ENCODE results near the gene CLEC2A.

The CLEC2A gene

GRCh38 chr12:9931245-9931644, 925 bp downstream of the CLEC2A start:
- no peak for DNase-seq

GRCh38 chr12:9928607-9929006, 3.6 kb downstream of the CLEC2A start:
- no peak for DNase-seq

- DNase-seq, result no peak
Observed at GRCh38 chr12:9926876-9927275, 5.3 kb downstream of the CLEC2A start.

GRCh38 chr12:9925705-9926393, 6.3 kb downstream of the CLEC2A start:
- DNase-seq, result no peak

GRCh38 chr12:9922429-9922828, 9.7 kb downstream of the CLEC2A start:
- DNase-seq, result no peak

- DNase-seq, result no peak
Observed at GRCh38 chr12:9920451-9920850, 11.7 kb downstream of the CLEC2A start.

- no peak for DNase-seq
Observed at GRCh38 chr12:9919443-9919842, 12.7 kb downstream of the CLEC2A start.

- DNase-seq, result no peak
Observed at GRCh38 chr12:9911708-9912107, 20.5 kb downstream of the CLEC2A start.

- no peak for DNase-seq
Observed at GRCh38 chr12:9910716-9911421, 21.3 kb downstream of the CLEC2A start.

GRCh38 chr12:9909724-9910123, 22.4 kb downstream of the CLEC2A start:
- no peak for DNase-seq

- no peak for DNase-seq
Observed at GRCh38 chr12:9908350-9908749, 23.8 kb downstream of the CLEC2A start.

GRCh38 chr12:9907769-9908168, 24.4 kb downstream of the CLEC2A start:
- DNase-seq, result no peak

- peak; percentile 5 for DNase-seq
Observed at GRCh38 chr12:9906873-9907272, 25.3 kb downstream of the CLEC2A start.

- DNase-seq, result no peak
Observed at GRCh38 chr12:9902539-9903228, 29.5 kb downstream of the CLEC2A start.

- no peak for DNase-seq
Observed at GRCh38 chr12:9900930-9901329, 31.2 kb downstream of the CLEC2A start.

- DNase-seq, result no peak
Observed at GRCh38 chr12:9899209-9899608, 33.0 kb downstream of the CLEC2A start.

- no peak for DNase-seq
Observed at GRCh38 chr12:9897535-9897934, 34.6 kb downstream of the CLEC2A start.

GRCh38 chr12:9895215-9895971, 36.8 kb downstream of the CLEC2A start:
- no peak for DNase-seq

GRCh38 chr12:9888665-9889273, 43.4 kb downstream of the CLEC2A start:
- DNase-seq, result no peak

- no peak for DNase-seq
Observed at GRCh38 chr12:9883175-9883574, 49.0 kb downstream of the CLEC2A start.

GRCh38 chr12:9881988-9882387, 50.2 kb downstream of the CLEC2A start:
- no peak for DNase-seq

GRCh38 chr12:9881246-9881645, 50.9 kb downstream of the CLEC2A start, which contains the start of gene KLRF2:
TSS of gene KLRF2 (plus strand) at chr12:9881489. CDS start at chr12:9881596, 107 bp downstream.
- DNase-seq, result no peak

Data from stimulated activated CD4-positive, alpha-beta T cell treated with anti-CD3 and anti-CD28 coated beads, Interleukin-4, amount 100 ng/mL, for 1 hour (primary cell).